Gastroesophageal sphincter (tissue), 2 donors: ENCODE measurements around the gene TRIL.

Experiments used
- EP300 ChIP-seq: sonication (generic); formaldehyde crosslinking; IDR thresholded peaks from one replicate; pipeline ENCODE4 v1.6.1; 2017; ENCODE audit warnings: antibody characterized with exemption, mild to moderate bottlenecking
- POLR2A ChIP-seq, 2 donors: fragments of 450-650 bp; IDR thresholded peaks; one replicate each; pipeline ENCODE4 v1.6.1; 2017; ENCODE audit warnings: antibody characterized with exemption in 2 of 2, mild to moderate bottlenecking in 2 of 2, moderate library complexity in 1 of 2

DNA sequence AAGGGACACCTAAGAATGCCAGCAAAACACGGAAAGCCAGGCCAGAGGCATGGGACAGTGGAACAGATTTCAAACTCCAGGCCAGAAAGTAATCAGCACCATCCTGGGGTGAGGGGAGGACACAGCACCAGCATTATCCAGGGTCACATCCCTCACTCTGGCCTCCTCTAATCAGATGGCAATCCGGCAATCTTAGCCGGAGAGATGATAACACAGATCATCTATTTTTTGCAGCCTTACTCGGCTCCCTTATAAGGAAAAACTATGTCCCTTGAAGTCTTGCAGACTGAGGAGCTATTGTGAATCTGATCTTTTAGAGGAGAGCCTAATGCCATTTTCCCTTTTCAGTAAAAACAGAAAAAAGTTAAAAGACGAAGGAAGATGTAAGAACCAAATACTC lies 16.5 kb downstream of the TRIL start:
- TF ChIP-seq POLR2A (IDR thresholded peaks at IDR 0.05), result no peak
- TF ChIP-seq EP300, result no peak
